Lower lobe of right lung (tissue), 2 donors: ENCODE measurements around the gene KCNB1. TPM values are rescaled to one million over a fixed set of nuclear protein-coding genes. Genes with fewer than 3 reads are reported as not detected.

Experiments used
- ATAC-seq, 2 donors: fragments of 200-7000 bp; cut with Tn5 transposase; one replicate each; pipeline ENCODE4 v1.9.1; 2020 to 2022; ENCODE audit warnings: mild to moderate bottlenecking in 2 of 2, moderate library complexity in 2 of 2
- DNase-seq: peaks from one replicate; pipeline ENCODE4 v3.0.0-alpha.2; 2020
- H3K27ac ChIP-seq: fragments of 200-600 bp; one replicate; pipeline ENCODE4 v1.8.0; 2022
- H3K27me3 ChIP-seq: fragments of 200-600 bp; one replicate; pipeline ENCODE4 v1.8.0; 2022; ENCODE audit warnings: low read depth
- H3K36me3 ChIP-seq: fragments of 200-600 bp; one replicate; pipeline ENCODE4 v1.8.0; 2022; ENCODE audit warnings: mild to moderate bottlenecking
- H3K4me1 ChIP-seq: fragments of 200-600 bp; one replicate; pipeline ENCODE4 v1.8.0; 2022
- H3K4me3 ChIP-seq: fragments of 200-600 bp; one replicate; pipeline ENCODE4 v1.8.0; 2022; ENCODE audit warnings: mild to moderate bottlenecking
- H3K9me3 ChIP-seq: fragments of 200-600 bp; one replicate; pipeline ENCODE4 v1.8.0; 2022
- intact Hi-C: fragments of 100-400 bp; cut with DNase I; formaldehyde crosslinking; loops from one replicate; pipeline ENCODE4 v1.11.0; 2022
- total RNA-seq: library from RNA; stranded (reverse); fragmentation: NEBNext Ultra II Directional; extraction: Animal tissue kit (Norgen Biotek cat#: 25700); gene quantifications from one replicate; pipeline ENCODE4 v1.2.1, GENCODE V29; 2021
- TF ChIP-seq, protein P1 (sequence below): fragments of 200-600 bp; IDR thresholded peaks from one replicate; pipeline ENCODE4 v1.8.0; 2022; ENCODE audit warnings: antibody characterized with exemption, mild to moderate bottlenecking
- donor health status: DM: no; HTN: yes; CAD: no; lungs with severe emphysema.

KCNB1 gene
- total RNA-seq, 1 donor from 2014 or later: 0.53 TPM

DNA sequence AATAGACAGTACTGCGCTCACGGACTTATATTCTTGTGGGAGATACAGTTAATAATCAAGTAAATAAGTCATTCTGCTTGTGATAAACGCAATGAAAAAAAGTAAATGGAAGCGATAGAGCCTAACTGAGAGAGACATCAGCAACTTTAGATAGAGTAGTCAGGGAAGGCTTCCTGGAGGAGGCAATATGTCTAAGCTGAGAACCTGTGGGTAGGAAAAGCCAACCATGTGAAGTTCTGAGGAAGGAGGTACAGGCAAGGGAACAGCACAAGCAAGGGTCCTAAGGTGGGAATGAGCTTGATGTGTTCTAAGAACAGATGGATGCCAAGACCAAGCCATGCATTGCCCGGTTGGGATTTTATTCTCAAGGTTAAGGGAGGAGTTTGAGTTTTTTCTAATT, 7.2 kb upstream of the KCNB1 start:
- ATAC-seq (no peak), DNase-seq (no peak)
- peaks cover 2% of the 10 kb centered on the region for H3K4me1 ChIP-seq
- TF ChIP-seq, protein P1, sequence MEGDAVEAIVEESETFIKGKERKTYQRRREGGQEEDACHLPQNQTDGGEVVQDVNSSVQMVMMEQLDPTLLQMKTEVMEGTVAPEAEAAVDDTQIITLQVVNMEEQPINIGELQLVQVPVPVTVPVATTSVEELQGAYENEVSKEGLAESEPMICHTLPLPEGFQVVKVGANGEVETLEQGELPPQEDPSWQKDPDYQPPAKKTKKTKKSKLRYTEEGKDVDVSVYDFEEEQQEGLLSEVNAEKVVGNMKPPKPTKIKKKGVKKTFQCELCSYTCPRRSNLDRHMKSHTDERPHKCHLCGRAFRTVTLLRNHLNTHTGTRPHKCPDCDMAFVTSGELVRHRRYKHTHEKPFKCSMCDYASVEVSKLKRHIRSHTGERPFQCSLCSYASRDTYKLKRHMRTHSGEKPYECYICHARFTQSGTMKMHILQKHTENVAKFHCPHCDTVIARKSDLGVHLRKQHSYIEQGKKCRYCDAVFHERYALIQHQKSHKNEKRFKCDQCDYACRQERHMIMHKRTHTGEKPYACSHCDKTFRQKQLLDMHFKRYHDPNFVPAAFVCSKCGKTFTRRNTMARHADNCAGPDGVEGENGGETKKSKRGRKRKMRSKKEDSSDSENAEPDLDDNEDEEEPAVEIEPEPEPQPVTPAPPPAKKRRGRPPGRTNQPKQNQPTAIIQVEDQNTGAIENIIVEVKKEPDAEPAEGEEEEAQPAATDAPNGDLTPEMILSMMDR: no peak
- no peak overlapping the region for H3K27ac ChIP-seq
- no peaks in the 10 kb centered on the region for H3K9me3 ChIP-seq
- intact Hi-C loops: no loop called here
- H3K27me3 ChIP-seq: peaks cover 40% of the 10 kb centered on the region
- no peaks in the 10 kb centered on the region for H3K36me3 ChIP-seq
- H3K4me3 ChIP-seq: no peak overlapping the region

DNA sequence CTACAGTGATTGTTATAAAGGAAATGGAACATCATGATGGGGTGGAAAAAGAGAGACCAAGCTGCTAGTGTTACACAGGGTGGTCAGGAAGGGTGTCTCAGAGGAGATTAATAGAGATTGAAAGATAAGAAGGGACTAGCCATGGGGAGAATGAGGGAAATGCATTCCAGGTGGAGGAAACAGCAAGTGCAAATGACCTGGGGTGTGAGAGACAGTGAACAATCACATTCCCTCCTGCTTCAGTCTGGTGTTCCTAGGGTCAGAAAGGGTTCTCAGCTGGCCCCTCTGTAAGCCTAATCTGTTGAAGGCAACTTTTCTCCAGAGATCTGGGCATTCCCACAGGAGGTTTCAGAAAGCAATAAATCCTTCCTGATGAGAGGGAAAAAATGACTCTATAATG, 3.6 kb upstream of the KCNB1 start:
- Histone ChIP-seq H3K27ac (no peak overlapping the region), H3K9me3 (no peaks in the 10 kb centered on the region), H3K36me3 (no peaks in the 10 kb centered on the region), H3K4me1 (peaks cover 18% of the 10 kb centered on the region), H3K27me3 (peaks cover 66% of the 10 kb centered on the region), H3K4me3 (no peak overlapping the region)
- TF ChIP-seq, protein P1: no peak
- ATAC-seq (no peak), DNase-seq (no peak)
- intact Hi-C loops: no loop called here

DNA sequence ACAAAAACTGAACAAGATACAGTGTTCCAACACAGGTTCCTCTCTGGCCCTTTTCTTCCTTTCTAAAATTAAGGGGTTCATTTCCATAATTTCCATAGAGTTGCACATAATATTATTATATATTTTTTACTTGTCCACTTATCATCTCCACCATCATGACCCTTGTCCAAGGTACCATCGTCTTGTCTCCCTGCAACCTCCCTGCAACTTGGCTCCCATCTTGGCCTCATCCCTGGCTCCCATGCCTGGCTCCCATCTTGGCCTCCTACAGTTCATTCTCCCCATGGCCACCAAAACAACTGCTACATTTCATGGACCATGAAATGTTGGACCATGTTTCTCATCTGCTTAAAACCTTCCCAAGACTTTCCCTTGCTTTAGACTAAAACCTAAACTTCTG, 3.1 kb upstream of the KCNB1 start:
- Histone ChIP-seq H3K36me3 (no peaks in the 10 kb centered on the region), H3K27ac (no peak overlapping the region), H3K4me3 (no peak overlapping the region), H3K4me1 (peaks cover 18% of the 10 kb centered on the region), H3K9me3 (no peaks in the 10 kb centered on the region), H3K27me3 (peaks cover 66% of the 10 kb centered on the region)
- TF ChIP-seq, protein P1: no peak
- DNase-seq (no peak), ATAC-seq (no peak)
- intact Hi-C loops: no loop called here

DNA sequence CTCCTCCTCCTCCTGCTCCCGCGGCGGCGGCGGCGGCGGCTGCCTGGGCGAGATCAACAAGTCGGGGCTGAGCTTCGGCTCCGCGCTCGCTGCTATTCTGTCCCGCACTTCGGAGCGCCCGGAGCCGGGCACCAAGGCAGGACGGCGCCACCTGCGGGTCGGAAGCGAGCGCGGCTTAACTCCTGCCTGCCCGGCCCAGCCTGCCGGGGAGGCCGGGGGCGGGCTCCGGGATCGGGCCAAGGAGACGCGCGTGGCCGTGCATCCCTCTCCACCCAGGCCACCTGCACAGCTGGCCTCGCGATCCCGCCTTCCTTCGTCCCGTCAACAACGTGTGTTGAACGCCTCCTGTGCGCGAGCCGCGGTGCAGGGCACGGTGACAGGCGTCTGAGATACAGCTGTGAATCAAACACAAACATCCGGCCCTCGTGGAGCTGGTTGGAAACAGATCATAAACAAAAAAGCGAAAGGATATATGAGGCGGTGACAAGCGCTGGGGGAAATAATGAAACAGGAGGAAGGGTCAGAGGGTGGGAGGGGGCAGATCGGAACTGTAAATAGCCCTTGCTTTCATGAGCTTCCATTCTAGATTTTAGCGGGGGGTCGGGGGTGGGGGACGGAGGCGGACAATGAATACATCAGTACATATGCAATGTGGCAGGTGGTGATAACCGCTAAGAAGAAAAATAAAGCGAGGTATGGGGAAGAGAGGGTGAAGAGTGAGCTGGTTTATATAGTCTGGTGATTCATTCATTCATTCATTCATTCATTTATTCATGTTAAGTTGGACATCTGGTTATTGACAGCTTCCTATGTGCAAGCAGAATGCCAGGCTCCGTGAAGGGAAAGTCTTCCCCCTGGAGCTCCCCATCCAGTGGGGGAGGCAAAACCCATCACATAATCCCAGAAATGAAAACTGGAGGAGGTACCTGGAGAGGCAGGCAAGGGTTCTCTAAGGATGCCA, 2.0 kb upstream of the KCNB1 start:
- Histone ChIP-seq H3K27ac (no peak overlapping the region), H3K4me3 (peak overlapping the region; percentile 47), H3K4me1 (peaks cover 18% of the 10 kb centered on the region), H3K9me3 (no peaks in the 10 kb centered on the region), H3K36me3 (no peaks in the 10 kb centered on the region), H3K27me3 (peaks cover 65% of the 10 kb centered on the region)
- TF ChIP-seq, protein P1: peak; percentile 68
- intact Hi-C loops: no loop called here
- DNase-seq (peak; percentile 79), ATAC-seq (peak; percentile 78 to 81)

DNA sequence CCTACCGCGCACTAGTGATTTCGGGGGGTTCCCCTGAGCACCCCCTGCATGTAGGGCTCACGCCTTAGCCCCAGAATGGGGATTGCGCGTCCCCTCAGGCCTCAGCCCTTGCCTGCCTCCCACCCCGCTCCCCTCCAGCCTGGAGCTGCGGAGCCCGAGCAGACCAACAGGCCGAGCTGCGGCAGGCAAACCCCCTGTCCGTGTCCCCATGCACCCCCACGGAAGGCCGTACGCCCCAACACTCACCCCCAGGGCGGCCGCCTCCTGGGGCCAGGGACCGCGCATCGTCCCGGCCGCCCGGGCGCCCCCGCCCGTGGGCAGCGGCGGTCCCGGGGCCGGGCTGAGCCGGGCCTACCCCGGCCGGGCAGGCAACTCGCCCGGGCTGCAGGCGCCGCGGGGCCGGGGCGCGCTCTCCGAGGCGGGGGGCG, 1.2 kb upstream of the KCNB1 start:
- no peak for ATAC-seq

More for the DNA sequence above, 1.2 kb upstream of the KCNB1 start:
- DNase-seq: no peak
- intact Hi-C loops: no loop called here
- Histone ChIP-seq H3K4me1 (peaks cover 18% of the 10 kb centered on the region), H3K27ac (no peak overlapping the region), H3K27me3 (peaks cover 61% of the 10 kb centered on the region), H3K9me3 (no peaks in the 10 kb centered on the region), H3K4me3 (no peak overlapping the region), H3K36me3 (no peaks in the 10 kb centered on the region)
- TF ChIP-seq, protein P1: no peak
